GM19397 (cell line): ENCODE data around the gene UGCG.
A peak's percentile ranks its signal among the peaks of the same experiment; 100 is the strongest.
"Not testable (repeated sequence)": the region's sequence is repeated elsewhere in the genome, so short reads cannot be mapped to it uniquely, and the experiment has no call there.

Source experiments
- ATAC-seq: cut with Tn5 transposase; IDR thresholded peaks from one replicate; pipeline ENCODE4 v1.9.1; 2021; ENCODE audit warnings: mild to moderate bottlenecking, moderate library complexity; ENCODE audit not compliant: unreplicated experiment

The UGCG gene

GRCh38 chr9:111895996-111896941 is at the start of gene UGCG:
TSS of gene UGCG (plus strand) at chr9:111896814. CDS start at chr9:111897216, 402 bp downstream.
- ATAC-seq: peak; percentile 91

GRCh38 chr9:111851553-111851952 is 45.1 kb upstream of the UGCG start:
- ATAC-seq: no peak

DNA sequence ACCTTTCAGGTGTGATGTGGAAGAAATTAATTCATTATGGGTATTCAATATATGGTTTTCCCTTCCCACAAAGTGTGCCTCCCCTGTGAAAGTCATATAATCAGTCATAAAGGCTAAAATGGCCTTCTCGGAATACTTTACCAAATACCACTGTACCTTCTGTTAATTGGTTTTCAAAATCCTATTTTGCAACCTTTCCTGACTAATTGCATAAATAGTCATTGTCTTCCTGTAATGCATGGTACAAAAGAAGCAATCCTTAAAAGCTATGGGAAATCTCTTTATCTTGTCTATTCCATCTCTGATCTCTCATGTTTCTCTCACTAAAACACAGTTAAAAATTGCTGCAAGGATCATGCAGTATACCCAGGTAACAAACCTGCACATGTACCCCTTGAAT is 44.3 kb upstream of the UGCG start:
- no peak for ATAC-seq

DNA sequence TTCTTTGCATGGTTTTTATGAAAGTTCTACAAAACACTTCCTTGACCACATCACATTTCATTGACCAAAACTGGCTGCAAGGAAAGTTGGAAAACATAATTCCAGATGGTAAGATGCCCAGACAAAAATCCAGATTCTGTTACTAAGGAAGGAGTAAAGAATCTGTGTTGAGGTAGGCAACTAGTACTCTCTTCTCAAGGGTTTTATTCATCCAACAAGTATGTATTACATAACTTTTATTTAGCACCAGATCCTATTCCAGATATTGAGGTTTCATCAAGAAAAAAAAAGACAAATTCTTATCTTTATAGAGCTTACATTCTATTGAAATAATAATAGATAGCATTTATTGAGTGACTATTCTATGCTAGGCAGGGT is 43.2 kb upstream of the UGCG start:
- no peak for ATAC-seq

GRCh38 chr9:111854799-111855198 is 41.8 kb upstream of the UGCG start:
- ATAC-seq: no peak

- no peak for ATAC-seq
Observed at GRCh38 chr9:111857555-111858211, 38.9 kb upstream of the UGCG start.

DNA sequence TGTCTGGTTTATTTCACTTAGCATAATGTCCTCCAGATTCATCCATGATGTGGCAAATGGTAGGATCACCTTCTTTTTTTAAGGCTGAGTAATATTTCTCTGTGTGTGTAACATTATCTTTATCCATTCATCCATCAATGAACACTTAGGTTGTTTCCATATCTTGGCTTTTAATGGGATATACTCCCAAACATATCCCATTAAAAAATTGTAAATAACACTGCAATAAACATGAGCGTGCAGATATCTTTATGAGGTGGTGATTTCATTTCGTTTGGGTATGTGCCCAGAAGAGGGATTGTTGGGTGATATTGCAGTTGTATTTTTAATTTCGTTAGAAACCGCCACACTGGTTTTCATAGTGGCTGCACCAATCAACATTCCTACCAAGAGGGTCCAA is 36.2 kb upstream of the UGCG start:
- no peak for ATAC-seq

DNA sequence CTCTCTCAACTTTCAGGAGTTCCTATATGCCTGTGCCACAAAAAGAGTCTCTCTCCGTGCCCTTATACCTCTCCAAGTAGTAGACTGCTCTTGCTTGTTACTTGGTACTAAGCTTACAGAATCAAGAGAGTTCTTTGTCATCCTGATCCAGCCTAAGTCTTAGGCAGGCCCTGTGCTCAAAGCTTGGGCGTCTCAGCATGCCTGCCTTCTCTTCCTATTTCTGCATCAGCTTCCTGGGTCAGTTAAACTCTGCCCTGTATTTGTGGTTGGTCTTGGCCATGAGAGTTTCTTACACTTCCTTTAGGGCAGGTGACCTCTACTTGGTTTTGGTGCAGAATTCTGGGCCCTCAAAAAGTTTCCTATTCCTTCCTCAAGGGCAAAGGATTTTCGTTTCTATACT is 33.0 kb upstream of the UGCG start:
- ATAC-seq: no peak

- no peak for ATAC-seq
Observed at GRCh38 chr9:111866976-111867375, 29.6 kb upstream of the UGCG start.

DNA sequence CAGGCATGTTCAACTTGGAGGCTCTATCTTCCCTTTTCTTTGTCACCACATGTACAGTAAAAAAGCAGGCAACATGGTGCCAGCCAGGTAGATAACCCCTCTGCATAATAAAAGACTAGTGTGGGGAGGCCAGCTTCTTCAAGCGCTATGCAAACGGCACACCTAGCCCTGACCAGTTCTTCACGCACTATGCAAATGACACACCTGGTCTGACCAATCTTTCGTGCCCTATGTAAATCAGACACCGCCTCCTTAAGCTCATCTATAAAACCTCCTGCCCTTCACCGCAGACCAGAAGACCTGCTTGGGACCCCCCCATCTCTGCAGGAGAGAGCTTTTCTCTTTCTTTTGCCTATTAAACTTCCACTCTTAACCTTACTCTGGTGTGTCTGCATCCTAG is 28.1 kb upstream of the UGCG start:
- no peak for ATAC-seq

GRCh38 chr9:111870774-111871498 is 25.7 kb upstream of the UGCG start:
- ATAC-seq: no peak

GRCh38 chr9:111871499-111871855 is 25.1 kb upstream of the UGCG start:
- no peak for ATAC-seq

DNA sequence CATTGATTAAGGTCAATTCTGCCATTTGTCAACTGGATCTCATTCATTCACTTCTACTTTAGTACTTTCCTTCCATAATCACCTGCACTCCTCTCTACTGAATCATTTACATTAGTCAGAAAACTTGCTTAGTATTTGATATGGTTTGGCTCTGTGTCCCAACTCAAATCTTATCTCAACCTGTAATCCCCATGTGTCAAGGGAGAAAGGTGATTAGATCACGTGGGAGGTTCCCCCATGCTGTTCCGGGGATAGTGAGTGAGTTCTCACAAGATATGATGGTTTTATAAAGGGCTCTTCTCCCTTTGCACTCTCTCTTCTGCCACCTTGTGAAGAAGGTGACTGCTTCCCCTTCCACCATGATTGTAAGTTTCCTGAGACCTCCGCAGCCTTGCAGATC is 23.7 kb upstream of the UGCG start:
- no peak for ATAC-seq

GRCh38 chr9:111873901-111874300 is 22.7 kb upstream of the UGCG start:
- ATAC-seq: no peak

- ATAC-seq: no peak
Observed at GRCh38 chr9:111874500-111874899, 22.1 kb upstream of the UGCG start.

GRCh38 chr9:111875291-111875690 is 21.3 kb upstream of the UGCG start:
- not testable (repeated sequence) for ATAC-seq

DNA sequence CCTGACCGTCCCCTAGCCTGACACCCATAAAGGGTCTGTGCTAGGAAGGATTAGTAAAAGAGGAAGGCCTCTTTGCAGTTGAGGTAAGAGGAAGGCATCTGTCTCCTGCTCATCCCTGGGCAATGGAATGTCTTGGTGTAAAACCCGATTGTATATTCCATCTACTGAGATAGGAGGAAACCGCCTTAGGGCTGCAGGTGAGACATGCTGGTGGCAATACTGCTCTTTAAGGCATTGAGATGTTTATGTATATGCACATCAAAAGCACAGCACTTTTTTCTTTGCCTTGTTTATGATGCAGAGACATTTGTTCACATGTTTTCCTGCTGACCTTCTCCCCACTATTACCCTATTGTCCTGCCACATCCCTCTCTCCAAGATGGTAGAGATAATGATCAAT is 20.9 kb upstream of the UGCG start:
- ATAC-seq: not testable (repeated sequence)

DNA sequence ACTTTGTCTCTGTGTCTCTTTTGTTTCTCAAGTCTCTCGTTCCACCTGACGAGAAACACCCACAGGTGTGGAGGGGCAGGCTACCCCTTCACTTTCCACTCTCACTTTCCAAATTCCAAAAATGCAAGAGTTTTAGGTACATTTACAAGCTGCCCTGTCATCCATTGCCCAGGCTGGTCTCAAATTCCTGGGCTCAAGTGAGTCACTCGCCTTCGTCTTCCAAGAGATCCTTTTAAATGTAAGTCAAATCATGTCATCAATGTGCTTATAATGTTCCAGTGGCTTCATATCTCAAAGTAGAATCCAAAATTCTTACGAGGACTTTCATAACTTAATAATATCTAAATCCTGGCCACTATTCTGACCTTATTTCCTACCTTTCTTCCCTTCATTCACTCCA is 20.4 kb upstream of the UGCG start:
- ATAC-seq: no peak

- ATAC-seq: no peak
Observed at GRCh38 chr9:111877420-111877819, 19.2 kb upstream of the UGCG start.

DNA sequence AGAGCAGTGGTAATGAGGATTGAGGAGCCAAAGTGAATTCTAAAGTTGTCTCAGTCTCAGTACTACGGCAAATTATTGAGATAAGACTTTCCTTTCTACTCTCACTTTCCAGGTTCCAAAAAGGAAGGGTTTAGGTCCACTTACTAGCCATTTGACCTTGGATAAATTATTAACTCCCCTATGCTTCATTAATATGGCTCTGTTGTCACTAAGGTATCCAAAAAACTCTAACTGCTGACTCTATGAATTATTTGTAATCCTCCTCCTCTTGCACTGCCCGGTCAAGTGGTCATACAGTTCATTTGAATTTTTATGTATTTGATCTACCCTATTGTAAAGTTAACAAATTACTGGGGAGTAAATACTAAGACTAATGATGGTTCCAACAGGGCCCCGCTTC is 17.7 kb upstream of the UGCG start:
- ATAC-seq: no peak

DNA sequence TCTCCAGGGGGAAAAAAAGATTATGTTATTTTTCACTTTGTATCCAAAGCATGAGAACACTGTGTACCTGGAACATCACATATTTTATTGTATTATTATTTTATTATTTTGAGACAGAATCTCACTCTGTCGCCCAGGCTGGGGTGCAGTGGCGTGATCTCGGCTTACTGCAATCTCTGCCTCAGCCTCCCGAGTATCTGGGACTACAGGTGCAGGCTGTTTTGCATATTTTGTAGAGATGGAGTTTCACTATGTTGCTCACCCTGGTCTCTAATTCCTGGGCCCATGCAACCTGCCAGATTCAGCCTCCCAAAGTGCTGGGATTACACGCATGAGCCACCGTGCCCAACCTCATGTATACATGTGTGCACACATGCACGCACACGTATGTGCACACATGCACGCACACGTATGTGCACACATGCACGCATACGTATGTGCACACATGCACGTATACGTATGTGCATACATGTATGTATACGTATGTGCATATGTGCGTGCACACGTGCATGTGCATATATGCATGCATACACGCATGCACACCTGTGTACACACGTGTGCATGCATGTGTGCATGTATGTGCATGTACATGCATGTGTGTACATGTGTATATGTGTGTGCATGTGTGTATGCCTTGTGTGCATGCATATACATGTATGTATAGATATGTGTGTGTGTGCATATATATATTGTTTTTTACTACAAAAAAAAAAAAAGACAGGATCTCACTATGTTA is 9.5 kb upstream of the UGCG start:
- ATAC-seq: no peak
